OCI-LY7 (cell line): Measurements from ENCODE around the gene IGF2. TPM values are rescaled to one million over a fixed set of nuclear protein-coding genes. Genes with fewer than 3 reads are reported as not detected.

ENCODE experiments used
- BruUV-seq: library from RNA; stranded (reverse); fragments of 400-500 nt; replicated peaks from 2 replicates; lab custom pipeline; 2021; lab: Mats Ljungman, UMichigan
- CTCF ChIA-PET: fragments of 300-600 bp; sonication (Branson Sonifier 250); formaldehyde crosslinking; loops from one replicate; lab custom pipeline; 2022; ENCODE audit warnings: antibody characterized with exemption; ENCODE audit not compliant: unreplicated experiment; lab: Charles Lee
- POLR2A ChIA-PET: fragments of 300-600 bp; sonication (Branson Sonifier 250); formaldehyde crosslinking; loops from one replicate; lab custom pipeline; 2022; ENCODE audit warnings: antibody characterized with exemption; lab: Charles Lee
- DNase-seq: peaks from one replicate; pipeline ENCODE4 v3.0.0-alpha.2; 2015; ENCODE audit warnings: low spot score
- H2AFZ ChIP-seq: fragments of 200-600 bp; sonication (generic), shearing (Covaris generic); 2 replicates; pipeline ENCODE4 v1.6.1; 2014; ENCODE audit warnings: mild to moderate bottlenecking, antibody characterized with exemption, low read length, moderate library complexity
- H3K27ac ChIP-seq: fragments of 200-600 bp; sonication (generic); 2 replicates; pipeline ENCODE4 v1.5.1; 2014; ENCODE audit warnings: mixed run types, low read depth, mild to moderate bottlenecking, moderate library complexity, low read length, inconsistent platforms; ENCODE audit not compliant: poor library complexity, severe bottlenecking
- H3K36me3 ChIP-seq: fragments of 200-600 bp; sonication (generic); 2 replicates; pipeline ENCODE4 v1.6.1; 2014; ENCODE audit warnings: mild to moderate bottlenecking, antibody characterized with exemption, low read length, moderate library complexity, mixed read lengths; ENCODE audit not compliant: insufficient read depth
- H3K4me1 ChIP-seq: fragments of 200-600 bp; sonication (generic); 2 replicates; pipeline ENCODE4 v1.5.1; 2014; ENCODE audit warnings: mild to moderate bottlenecking, low read length; ENCODE audit not compliant: insufficient read depth, poor library complexity, severe bottlenecking
- H3K4me2 ChIP-seq: fragments of 200-600 bp; sonication (generic); 2 replicates; pipeline ENCODE4 v1.6.1; 2014; ENCODE audit warnings: mild to moderate bottlenecking, low read length
- H3K4me3 ChIP-seq: fragments of 200-600 bp; sonication (generic); 2 replicates; pipeline ENCODE4 v1.5.1; 2014; ENCODE audit warnings: mild to moderate bottlenecking, low read depth, low read length; ENCODE audit not compliant: poor library complexity, severe bottlenecking
- H3K79me2 ChIP-seq: fragments of 200-600 bp; sonication (generic); 2 replicates; pipeline ENCODE4 v1.6.1; 2016; ENCODE audit warnings: low read depth, mild to moderate bottlenecking, low read length, moderate library complexity, mixed read lengths; ENCODE audit not compliant: insufficient read depth
- H3K9me2 ChIP-seq: fragments of 200-600 bp; sonication (generic); 2 replicates; pipeline ENCODE4 v1.6.1; 2016; ENCODE audit warnings: mild to moderate bottlenecking, low read length, mixed read lengths; ENCODE audit not compliant: insufficient read depth
- H3K9me3 ChIP-seq: fragments of 200-600 bp; sonication (generic); 2 replicates; pipeline ENCODE4 v1.6.1; 2014; ENCODE audit warnings: mild to moderate bottlenecking, mixed run types, low read length, mixed read lengths
- H4K20me1 ChIP-seq: fragments of 200-600 bp; sonication (generic); 2 replicates; pipeline ENCODE4 v1.6.1; 2014; ENCODE audit warnings: mild to moderate bottlenecking, antibody characterized with exemption, low read length, moderate library complexity, mixed read lengths; ENCODE audit not compliant: insufficient read depth
- EZH2phosphoT487 ChIP-seq: fragments of 200-600 bp; sonication (generic); IDR thresholded peaks from 2 replicates; pipeline ENCODE4 v1.6.1; 2018; ENCODE audit warnings: low read depth, borderline replicate concordance, mild to moderate bottlenecking, mixed run types, antibody characterized with exemption, low read length, moderate library complexity, mixed read lengths
- intact Hi-C: fragments of 100-400 bp; cut with micrococcal nuclease; formaldehyde crosslinking; loops from one replicate; pipeline ENCODE4 v1.10.0; 2022; ENCODE audit not compliant: unreplicated experiment
- total RNA-seq, 2 experiments: library from RNA; depleted of rRNA in 1 of 2; stranded (reverse); fragments of >200 nt in 1 of 2; shearing (Covaris generic) in 1 of 2; gene quantifications; 2 replicates each; pipeline ENCODE4 v1.2.3, GENCODE V29; 2014 to 2022
- TF ChIP-seq, protein P1 (sequence below): fragments of 200-600 bp; sonication (generic); conservative IDR thresholded peaks from 2 replicates; pipeline ENCODE4 v1.5.1; 2014; ENCODE audit warnings: mild to moderate bottlenecking, antibody characterized with exemption, low read length, moderate library complexity, mixed read lengths

IGF2 gene
- total RNA-seq, 2 experiments from 2014 or later = not detected

DNA sequence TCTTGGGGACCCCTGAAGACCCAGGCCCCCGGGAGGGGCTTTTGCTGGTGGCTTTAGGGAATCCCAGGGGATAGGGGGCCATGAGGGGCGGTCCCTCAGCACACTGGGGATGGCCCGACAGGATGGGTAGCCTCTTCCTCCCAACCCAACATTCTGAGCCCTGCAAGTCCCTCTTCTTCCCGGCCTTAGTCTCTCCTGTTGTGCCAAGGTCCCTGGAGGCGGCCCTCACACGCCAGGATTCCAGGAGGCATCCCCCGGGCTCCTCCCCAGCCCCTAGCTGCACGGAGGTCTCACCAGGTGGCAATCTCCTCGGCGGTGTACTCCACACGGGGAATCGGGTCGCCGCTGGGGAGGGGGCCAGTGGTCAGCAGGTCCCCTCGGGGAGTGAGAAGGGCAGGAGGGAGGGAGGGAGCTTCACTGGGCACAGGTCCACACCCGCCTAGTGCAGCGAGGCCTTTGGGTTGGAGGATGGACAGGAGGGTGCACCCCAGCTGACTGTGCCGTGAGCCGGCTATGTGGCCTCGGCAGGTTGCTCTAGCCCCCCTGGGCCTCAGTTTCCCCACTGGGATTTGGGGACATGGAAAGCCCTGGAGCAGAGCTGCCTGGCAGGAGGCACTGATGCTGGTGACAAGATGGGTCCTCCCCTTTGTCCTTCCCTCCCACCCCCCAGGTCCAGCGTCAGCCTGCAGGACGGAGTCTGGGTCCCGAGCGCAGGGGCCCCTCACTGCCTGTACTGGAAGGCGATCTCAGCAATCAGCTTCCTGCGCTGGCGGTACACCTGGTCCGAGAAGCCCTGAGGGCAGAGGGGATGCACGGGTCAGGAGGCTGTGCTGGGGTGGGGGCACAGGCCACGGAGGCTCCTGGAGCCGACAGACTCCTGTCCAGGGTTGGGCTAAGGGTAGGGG lies 28.2 kb upstream of the IGF2 start:
- no peaks in the 10 kb centered on the region for H4K20me1 ChIP-seq
- no peak for TF ChIP-seq EZH2phosphoT487
- TF ChIP-seq, protein P1, sequence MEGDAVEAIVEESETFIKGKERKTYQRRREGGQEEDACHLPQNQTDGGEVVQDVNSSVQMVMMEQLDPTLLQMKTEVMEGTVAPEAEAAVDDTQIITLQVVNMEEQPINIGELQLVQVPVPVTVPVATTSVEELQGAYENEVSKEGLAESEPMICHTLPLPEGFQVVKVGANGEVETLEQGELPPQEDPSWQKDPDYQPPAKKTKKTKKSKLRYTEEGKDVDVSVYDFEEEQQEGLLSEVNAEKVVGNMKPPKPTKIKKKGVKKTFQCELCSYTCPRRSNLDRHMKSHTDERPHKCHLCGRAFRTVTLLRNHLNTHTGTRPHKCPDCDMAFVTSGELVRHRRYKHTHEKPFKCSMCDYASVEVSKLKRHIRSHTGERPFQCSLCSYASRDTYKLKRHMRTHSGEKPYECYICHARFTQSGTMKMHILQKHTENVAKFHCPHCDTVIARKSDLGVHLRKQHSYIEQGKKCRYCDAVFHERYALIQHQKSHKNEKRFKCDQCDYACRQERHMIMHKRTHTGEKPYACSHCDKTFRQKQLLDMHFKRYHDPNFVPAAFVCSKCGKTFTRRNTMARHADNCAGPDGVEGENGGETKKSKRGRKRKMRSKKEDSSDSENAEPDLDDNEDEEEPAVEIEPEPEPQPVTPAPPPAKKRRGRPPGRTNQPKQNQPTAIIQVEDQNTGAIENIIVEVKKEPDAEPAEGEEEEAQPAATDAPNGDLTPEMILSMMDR = no peak
- DNase-seq = no peak
- H3K36me3 ChIP-seq = no peaks in the 10 kb centered on the region
- no peaks in the 10 kb centered on the region for H3K79me2 ChIP-seq
- H3K9me3 ChIP-seq = no peaks in the 10 kb centered on the region
- ChIA-PET CTCF (no interaction called here), POLR2A (interaction anchor here (0.7 kb wide), 1 partner anchor 25 kb away, joined by 4 read pairs; no protein-coding TSS in a partner anchor)
- no peaks in the 10 kb centered on the region for H3K9me2 ChIP-seq
- BruUV-seq = no TSS peak
- no peak overlapping the region for H3K4me2 ChIP-seq
- H3K27ac ChIP-seq = no peak overlapping the region
- H2AFZ ChIP-seq = no peak overlapping the region
- H3K4me3 ChIP-seq = no peak overlapping the region
- intact Hi-C loops = no loop called here
- H3K4me1 ChIP-seq = no peaks in the 10 kb centered on the region

DNA sequence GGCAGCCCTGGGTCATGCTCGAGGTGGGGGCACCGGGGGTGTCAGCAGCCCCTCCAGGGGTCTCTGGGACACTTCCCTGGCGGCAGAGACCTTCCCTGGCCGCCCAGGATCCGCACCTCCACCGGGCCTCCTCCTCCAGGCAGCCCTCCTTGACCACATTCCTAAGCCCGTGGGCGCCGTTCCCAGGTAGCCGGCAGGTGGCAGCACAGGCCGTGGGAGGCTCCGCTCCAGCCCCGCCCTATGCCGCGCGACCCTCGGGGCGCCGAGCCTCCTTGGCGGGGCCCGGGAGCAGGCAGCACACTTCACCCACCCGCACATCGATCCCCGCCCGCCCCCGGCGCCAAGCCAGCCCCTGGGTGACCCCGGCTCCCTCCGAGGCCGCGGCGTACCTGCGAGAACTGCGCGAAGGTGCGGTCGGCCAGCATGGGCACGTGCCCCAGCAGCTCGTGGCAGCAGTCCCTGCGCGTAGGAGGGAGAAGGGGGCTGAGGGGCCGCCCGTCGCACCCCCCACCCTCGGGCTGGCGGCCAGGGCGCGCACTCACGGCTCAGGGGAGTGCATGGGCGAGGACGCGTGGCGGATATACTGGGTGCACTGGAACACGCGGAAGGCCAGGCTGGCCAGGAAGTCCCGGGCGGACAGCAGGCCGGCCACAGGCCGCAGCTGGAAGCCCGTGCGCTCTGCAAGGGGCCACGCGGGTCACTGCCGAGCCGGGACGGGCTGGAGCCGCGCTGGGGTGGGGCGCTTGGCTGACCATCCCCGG lies 27.1 kb upstream of the IGF2 start:
- Histone ChIP-seq H3K9me3 (no peaks in the 10 kb centered on the region), H3K9me2 (no peaks in the 10 kb centered on the region), H4K20me1 (no peaks in the 10 kb centered on the region), H3K4me1 (no peaks in the 10 kb centered on the region), H2AFZ (no peak overlapping the region), H3K27ac (no peak overlapping the region), H3K79me2 (no peaks in the 10 kb centered on the region), H3K36me3 (no peaks in the 10 kb centered on the region), H3K4me3 (no peak overlapping the region), H3K4me2 (no peak overlapping the region)
- no TSS peak for BruUV-seq
- ChIA-PET CTCF (no interaction called here), POLR2A (no interaction called here)
- DNase-seq = no peak
- intact Hi-C loops = no loop called here
- TF ChIP-seq, protein P1 = peak; percentile 46
- no peak for TF ChIP-seq EZH2phosphoT487
